Brain microvascular endothelial cell (primary cell): ENCODE results near the gene TPPP.

ENCODE experiments used
- DNase-seq: peaks from one replicate; pipeline ENCODE4 v3.0.0-alpha.2; 2020
- H3K27ac ChIP-seq: fragments of 250-450 bp; sonication (Bioruptor Pico); 2 replicates; pipeline ENCODE4 v1.5.1; 2020; ENCODE audit warnings: mild to moderate bottlenecking, moderate library complexity
- H3K27me3 ChIP-seq: fragments of 250-450 bp; sonication (Bioruptor Pico); replicated peaks from 2 replicates; pipeline ENCODE4 v1.5.1; 2020; ENCODE audit warnings: mild to moderate bottlenecking
- H3K36me3 ChIP-seq: fragments of 250-450 bp; sonication (Bioruptor Pico); replicated peaks from 2 replicates; pipeline ENCODE4 v1.5.1; 2020; ENCODE audit warnings: mild to moderate bottlenecking
- H3K4me3 ChIP-seq: 2 replicates; pipeline ENCODE4 v1.5.1; 2011; ENCODE audit warnings: low read depth, mild to moderate bottlenecking, control low read depth, low read length, moderate library complexity
- in situ Hi-C: cut with HindIII; loops from 2 replicates; pipeline ENCODE4 v1.10.0; 2017; ENCODE audit warnings: low sequenced_read_pairs, low pct_ligation_motif_present
- TF ChIP-seq, protein P1 (sequence below): IDR thresholded peaks from 2 replicates; pipeline ENCODE4 v1.5.1; 2011; ENCODE audit warnings: low read depth, mild to moderate bottlenecking, moderate library complexity, low read length, control low read depth, inconsistent platforms; ENCODE audit errors: missing control alignments

The TPPP gene

GRCh38 chr5:665956-666711 is 27.0 kb downstream of the TPPP start:
- no peak for DNase-seq
- H3K27ac ChIP-seq: no peak overlapping the region
- H3K4me3 ChIP-seq: no peak overlapping the region
- TF ChIP-seq, protein P1, sequence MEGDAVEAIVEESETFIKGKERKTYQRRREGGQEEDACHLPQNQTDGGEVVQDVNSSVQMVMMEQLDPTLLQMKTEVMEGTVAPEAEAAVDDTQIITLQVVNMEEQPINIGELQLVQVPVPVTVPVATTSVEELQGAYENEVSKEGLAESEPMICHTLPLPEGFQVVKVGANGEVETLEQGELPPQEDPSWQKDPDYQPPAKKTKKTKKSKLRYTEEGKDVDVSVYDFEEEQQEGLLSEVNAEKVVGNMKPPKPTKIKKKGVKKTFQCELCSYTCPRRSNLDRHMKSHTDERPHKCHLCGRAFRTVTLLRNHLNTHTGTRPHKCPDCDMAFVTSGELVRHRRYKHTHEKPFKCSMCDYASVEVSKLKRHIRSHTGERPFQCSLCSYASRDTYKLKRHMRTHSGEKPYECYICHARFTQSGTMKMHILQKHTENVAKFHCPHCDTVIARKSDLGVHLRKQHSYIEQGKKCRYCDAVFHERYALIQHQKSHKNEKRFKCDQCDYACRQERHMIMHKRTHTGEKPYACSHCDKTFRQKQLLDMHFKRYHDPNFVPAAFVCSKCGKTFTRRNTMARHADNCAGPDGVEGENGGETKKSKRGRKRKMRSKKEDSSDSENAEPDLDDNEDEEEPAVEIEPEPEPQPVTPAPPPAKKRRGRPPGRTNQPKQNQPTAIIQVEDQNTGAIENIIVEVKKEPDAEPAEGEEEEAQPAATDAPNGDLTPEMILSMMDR: no peak
- no peaks in the 10 kb centered on the region for H3K27me3 ChIP-seq
- H3K36me3 ChIP-seq: peaks cover 2% of the 10 kb centered on the region
- in situ Hi-C loops: no loop called here

- TF ChIP-seq, protein P1: no peak
- in situ Hi-C loops: no loop called here
- Histone ChIP-seq H3K27me3 (no peaks in the 10 kb centered on the region), H3K36me3 (peaks cover 2% of the 10 kb centered on the region), H3K27ac (no peak overlapping the region), H3K4me3 (no peak overlapping the region)
- DNase-seq: no peak
These were observed 27.6 kb downstream of the TPPP start for GRCh38 chr5:665541-665955.

GRCh38 chr5:664994-665360 is 28.2 kb downstream of the TPPP start:
- Histone ChIP-seq H3K4me3 (no peak overlapping the region), H3K27me3 (no peaks in the 10 kb centered on the region), H3K36me3 (peaks cover 2% of the 10 kb centered on the region), H3K27ac (no peak overlapping the region)
- TF ChIP-seq, protein P1: no peak
- no peak for DNase-seq
- in situ Hi-C loops: no loop called here

DNA sequence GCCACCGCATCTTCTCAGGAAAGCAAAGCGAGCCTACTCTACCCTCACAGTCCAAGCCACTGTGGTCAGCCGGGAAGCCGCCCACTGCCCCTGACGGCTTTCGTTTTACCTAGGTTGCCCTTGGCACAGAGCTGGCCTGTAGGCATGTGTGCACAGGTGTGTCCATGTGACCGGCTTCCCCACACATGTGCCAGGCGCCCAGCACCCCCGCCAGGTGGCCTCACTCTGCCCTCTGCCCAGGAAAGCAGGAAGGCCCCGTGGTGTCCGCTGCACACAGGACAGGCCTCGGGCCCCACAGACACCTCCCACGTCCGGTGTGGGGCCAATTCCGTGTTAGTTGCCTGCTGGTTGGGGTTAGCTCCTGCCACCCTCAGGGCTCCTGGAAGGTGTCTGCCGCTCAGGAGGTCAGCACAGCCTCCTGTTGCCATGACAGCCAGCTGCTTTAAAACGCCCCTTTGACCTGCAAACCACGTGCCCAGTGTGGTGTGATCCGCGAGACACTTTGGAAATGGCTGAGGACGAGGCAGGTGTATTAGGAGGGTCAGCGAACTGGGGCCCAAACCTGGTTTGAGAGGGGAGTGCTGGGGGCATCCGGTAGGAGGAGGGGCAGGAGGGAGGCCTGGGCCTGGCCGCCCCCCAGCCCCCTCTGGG is 28.7 kb downstream of the TPPP start:
- H3K27ac ChIP-seq: no peak overlapping the region
- no peaks in the 10 kb centered on the region for H3K27me3 ChIP-seq
- no peak overlapping the region for H3K4me3 ChIP-seq
- H3K36me3 ChIP-seq: peaks cover 2% of the 10 kb centered on the region
- DNase-seq: no peak
- in situ Hi-C loops: no loop called here
- TF ChIP-seq, protein P1: no peak

DNA sequence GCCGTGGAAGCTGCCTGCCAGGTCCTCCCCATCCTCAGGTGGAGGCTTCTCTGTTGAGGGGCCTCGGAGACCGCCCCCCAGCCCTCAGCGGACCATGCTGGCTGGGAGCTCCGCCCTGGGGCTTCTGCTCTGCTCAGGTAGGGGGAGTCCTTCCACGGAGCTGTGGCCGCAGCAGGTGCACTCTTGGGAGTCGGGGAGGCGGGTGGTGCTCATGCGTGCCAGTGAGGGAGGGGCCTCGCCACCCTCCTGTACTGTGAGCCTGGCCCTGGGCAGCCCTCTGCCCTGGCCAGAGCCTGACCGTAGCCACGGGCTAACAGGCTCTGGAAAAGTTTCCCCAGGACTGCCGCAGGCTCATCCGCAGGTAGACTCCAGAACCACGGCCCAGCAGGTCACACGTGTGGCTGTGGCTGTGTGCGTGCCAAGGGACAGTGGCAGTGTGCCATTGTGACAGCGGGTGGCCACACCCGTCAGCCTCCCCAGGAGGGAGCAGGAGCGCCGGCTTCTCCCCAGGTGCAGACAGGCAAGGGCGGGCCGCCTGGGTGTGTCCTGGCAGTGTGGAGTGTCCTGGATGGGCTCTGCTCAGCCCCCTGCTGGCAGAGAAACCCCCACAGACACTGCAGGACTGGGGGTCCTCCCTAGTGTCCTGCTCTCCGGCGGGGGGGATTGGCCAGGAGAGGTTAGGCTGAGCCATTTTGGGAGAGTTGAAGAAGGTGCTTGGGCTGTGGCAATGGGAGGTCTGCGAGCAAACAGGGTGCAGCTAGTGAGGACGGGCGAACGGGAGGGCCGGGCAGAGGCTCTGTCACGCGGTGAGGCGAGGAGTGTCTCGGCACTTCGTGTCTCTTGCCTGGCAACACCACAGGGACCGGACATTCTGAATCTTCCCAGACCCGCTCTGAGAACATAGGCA is 29.5 kb downstream of the TPPP start:
- Histone ChIP-seq H3K36me3 (peaks cover 2% of the 10 kb centered on the region), H3K4me3 (no peak overlapping the region), H3K27ac (no peak overlapping the region), H3K27me3 (no peaks in the 10 kb centered on the region)
- TF ChIP-seq, protein P1: peak; percentile 6
- in situ Hi-C loops: no loop called here
- DNase-seq: no peak
